ENCODE measurements around the gene ZNF385B.

GRCh38 chr2:179837408-179837807 lies 24.0 kb downstream of the ZNF385B start:
- TF ChIP-seq TCF7L2 (IDR thresholded peaks at IDR 0.05; ENCODE audit: low read depth, low read length) = no peak
- TF ChIP-seq, protein P1, sequence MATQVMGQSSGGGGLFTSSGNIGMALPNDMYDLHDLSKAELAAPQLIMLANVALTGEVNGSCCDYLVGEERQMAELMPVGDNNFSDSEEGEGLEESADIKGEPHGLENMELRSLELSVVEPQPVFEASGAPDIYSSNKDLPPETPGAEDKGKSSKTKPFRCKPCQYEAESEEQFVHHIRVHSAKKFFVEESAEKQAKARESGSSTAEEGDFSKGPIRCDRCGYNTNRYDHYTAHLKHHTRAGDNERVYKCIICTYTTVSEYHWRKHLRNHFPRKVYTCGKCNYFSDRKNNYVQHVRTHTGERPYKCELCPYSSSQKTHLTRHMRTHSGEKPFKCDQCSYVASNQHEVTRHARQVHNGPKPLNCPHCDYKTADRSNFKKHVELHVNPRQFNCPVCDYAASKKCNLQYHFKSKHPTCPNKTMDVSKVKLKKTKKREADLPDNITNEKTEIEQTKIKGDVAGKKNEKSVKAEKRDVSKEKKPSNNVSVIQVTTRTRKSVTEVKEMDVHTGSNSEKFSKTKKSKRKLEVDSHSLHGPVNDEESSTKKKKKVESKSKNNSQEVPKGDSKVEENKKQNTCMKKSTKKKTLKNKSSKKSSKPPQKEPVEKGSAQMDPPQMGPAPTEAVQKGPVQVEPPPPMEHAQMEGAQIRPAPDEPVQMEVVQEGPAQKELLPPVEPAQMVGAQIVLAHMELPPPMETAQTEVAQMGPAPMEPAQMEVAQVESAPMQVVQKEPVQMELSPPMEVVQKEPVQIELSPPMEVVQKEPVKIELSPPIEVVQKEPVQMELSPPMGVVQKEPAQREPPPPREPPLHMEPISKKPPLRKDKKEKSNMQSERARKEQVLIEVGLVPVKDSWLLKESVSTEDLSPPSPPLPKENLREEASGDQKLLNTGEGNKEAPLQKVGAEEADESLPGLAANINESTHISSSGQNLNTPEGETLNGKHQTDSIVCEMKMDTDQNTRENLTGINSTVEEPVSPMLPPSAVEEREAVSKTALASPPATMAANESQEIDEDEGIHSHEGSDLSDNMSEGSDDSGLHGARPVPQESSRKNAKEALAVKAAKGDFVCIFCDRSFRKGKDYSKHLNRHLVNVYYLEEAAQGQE (IDR thresholded peaks at IDR 0.05; ENCODE audit: insufficient read depth in 1 of 2, low read depth in 2 of 2, low read length in 1 of 2) = no peak

All from Panc1 (cell line).